Measurements from ENCODE around the gene NSUN4. TPM values are rescaled to one million over a fixed set of nuclear protein-coding genes. Genes with fewer than 3 reads are reported as not detected.
"Not testable (repeated sequence)": the region's sequence is repeated elsewhere in the genome, so short reads cannot be mapped to it uniquely, and the experiment has no call there.

The NSUN4 gene
- total RNA-seq, 1 donor from 2014 or later: 27.7 TPM

DNA sequence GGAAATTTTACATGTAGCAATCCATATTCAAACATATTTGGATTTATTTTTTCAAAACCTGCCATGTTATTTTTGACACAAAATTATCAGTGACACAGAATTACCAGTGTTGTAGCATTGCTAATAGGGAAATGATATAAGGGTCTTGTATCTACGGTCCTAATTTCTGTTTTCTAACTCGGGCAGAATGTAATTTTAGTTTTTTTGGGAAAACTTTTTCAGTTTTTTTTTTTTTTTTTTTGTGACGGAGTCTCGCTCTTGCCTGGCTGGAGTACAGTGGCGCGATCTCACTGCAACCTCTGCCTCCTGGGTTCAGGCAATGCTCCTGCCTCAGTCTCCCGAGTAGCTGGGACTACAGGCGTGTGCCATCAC, 34.5 kb upstream of the NSUN4 start:
- Histone ChIP-seq H3K27me3 (no peaks in the 10 kb centered on the region), H3K4me1 (peaks cover 26% of the 10 kb centered on the region), H3K9me3 (no peaks in the 10 kb centered on the region), H3K36me3 (peaks cover 23% of the 10 kb centered on the region), H3K4me3 (no peak overlapping the region), H3K27ac (no peak overlapping the region)
- TF ChIP-seq, protein P1, sequence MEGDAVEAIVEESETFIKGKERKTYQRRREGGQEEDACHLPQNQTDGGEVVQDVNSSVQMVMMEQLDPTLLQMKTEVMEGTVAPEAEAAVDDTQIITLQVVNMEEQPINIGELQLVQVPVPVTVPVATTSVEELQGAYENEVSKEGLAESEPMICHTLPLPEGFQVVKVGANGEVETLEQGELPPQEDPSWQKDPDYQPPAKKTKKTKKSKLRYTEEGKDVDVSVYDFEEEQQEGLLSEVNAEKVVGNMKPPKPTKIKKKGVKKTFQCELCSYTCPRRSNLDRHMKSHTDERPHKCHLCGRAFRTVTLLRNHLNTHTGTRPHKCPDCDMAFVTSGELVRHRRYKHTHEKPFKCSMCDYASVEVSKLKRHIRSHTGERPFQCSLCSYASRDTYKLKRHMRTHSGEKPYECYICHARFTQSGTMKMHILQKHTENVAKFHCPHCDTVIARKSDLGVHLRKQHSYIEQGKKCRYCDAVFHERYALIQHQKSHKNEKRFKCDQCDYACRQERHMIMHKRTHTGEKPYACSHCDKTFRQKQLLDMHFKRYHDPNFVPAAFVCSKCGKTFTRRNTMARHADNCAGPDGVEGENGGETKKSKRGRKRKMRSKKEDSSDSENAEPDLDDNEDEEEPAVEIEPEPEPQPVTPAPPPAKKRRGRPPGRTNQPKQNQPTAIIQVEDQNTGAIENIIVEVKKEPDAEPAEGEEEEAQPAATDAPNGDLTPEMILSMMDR (IDR thresholded peaks at IDR 0.05): no peak
- intact Hi-C loops (cut with DNase I): no loop called here
- ATAC-seq (no peak), DNase-seq (no peak)

DNA sequence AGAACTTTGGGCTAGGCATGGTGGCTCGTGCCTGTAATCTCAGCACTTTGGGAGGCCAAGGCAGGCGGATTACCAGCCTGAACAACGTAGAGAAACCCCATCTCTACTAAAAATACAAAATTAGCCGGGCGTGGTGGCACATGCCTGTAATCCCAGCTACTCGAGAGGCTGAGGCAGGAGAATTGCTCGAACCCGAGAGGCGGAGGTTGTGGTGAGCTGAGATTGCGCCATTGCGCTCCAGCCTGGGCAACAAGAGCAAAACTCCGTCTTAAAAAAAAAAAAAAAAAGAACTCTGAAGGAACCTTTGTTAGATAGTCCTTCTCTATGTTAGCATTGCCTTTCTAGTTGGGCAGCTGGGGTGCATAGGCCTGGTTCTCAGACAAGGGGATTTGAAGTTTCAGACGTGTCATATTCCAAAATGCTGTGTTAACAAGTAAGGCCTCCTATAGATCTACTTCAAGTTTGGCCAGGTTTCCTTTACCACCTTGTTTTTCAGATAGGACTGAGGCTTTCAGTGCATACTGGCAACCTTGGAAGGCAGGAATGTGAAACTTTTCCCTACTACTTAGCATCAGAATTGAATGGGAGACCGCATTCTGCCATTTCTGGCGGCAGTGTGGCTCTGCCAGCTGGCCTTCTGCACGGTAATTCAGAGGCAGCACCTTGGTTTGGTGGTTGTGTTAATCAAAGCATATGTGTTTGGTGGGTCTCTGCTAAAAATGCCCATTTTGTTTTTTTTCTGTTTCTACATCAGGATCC, 31.0 kb upstream of the NSUN4 start:
- H3K27ac ChIP-seq: no peak overlapping the region
- DNase-seq (no peak), ATAC-seq (no peak)
- H3K9me3 ChIP-seq: no peaks in the 10 kb centered on the region
- no peak overlapping the region for H3K4me3 ChIP-seq
- peaks cover 58% of the 10 kb centered on the region for H3K36me3 ChIP-seq
- TF ChIP-seq, protein P1 (IDR thresholded peaks at IDR 0.05): no peak
- peaks cover 17% of the 10 kb centered on the region for H3K4me1 ChIP-seq
- intact Hi-C loops (cut with DNase I): no loop called here
- no peaks in the 10 kb centered on the region for H3K27me3 ChIP-seq

DNA sequence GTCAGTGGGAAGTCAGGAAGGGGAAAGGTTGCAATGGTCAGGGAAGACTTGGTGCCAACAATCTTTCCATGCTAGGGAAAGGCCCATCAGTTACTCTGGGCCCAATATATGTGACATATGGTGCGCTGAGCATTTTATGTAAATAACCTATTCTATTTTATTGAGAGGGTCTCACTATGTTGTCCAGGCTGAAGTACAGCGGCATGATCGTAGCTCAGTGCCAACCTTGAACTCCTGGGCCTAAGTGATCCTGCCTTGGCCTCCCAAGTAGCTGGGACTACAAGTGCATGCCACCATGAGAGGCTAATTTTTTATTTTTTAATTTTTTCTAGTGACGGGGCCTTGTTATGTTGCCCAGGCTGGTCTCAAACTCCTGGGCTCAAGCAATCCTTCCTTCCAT, 30.3 kb upstream of the NSUN4 start:
- Histone ChIP-seq H3K9me3 (no peaks in the 10 kb centered on the region), H3K27me3 (no peaks in the 10 kb centered on the region), H3K4me1 (peaks cover 10% of the 10 kb centered on the region), H3K27ac (no peak overlapping the region), H3K36me3 (peaks cover 63% of the 10 kb centered on the region), H3K4me3 (no peak overlapping the region)
- no peak for DNase-seq
- ATAC-seq: no peak
- TF ChIP-seq, protein P1 (IDR thresholded peaks at IDR 0.05): no peak
- intact Hi-C loops (cut with DNase I): no loop called here

DNA sequence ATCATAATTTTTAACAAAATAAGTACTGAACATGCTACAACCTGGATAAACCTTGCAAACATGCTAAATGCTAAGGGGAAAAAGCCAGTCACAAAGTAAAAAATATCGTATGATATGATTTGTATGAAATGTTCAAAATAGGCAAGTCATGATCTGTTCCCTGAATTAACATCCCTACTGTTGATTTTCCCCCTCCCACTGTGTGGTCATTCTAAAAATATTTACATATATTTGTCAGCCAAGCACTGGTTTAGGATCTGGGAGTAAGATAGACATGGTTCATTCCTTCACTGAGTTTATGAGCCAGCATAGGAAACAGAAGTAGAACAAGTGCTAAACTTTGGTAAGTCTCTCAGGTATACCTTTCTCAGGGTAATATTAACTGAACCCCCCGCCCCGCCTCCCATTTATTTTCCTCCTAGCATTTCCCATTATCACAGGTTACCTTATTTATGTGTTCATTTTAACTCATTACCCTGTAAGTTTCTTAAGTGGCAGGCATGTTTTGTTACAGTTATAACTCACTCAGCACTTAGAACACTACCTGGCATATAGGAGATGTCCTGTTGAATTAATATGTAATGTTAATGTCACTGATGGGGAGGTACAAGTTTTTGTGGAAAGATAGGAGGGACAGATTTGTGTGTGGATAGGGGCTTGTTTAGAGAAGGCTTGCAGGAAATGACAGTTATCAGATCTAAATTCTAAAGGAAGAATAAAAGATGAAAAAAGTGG, 24.8 kb upstream of the NSUN4 start:
- no peaks in the 10 kb centered on the region for H3K27me3 ChIP-seq
- H3K4me3 ChIP-seq: no peak overlapping the region
- ATAC-seq (no peak), DNase-seq (no peak)
- TF ChIP-seq, protein P1 (IDR thresholded peaks at IDR 0.05): no peak
- peaks cover 68% of the 10 kb centered on the region for H3K36me3 ChIP-seq
- no peaks in the 10 kb centered on the region for H3K9me3 ChIP-seq
- intact Hi-C loops (cut with DNase I): no loop called here
- no peak overlapping the region for H3K27ac ChIP-seq
- H3K4me1 ChIP-seq: no peaks in the 10 kb centered on the region

DNA sequence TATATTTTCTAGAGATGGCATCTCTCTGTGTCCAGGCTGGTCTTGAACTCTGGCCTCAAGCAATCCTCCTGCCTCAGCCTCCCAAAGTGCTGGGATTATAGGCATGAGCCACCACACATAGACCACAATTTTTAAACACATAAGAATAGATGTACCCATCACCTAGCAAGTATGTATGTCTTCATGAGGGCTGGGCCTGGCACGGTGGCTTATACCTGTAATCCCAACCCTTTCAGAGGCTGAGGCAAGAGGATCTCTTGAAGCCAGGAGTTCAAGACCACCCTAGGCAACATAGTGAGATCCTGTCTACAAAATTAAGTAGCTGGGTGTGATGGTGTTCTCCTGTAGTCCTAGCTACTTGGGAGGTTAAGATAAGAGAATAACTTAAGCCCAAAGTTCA, 23.3 kb upstream of the NSUN4 start:
- TF ChIP-seq, protein P1 (IDR thresholded peaks at IDR 0.05): no peak
- Histone ChIP-seq H3K4me1 (no peaks in the 10 kb centered on the region), H3K27ac (no peak overlapping the region), H3K36me3 (peaks cover 53% of the 10 kb centered on the region), H3K4me3 (no peak overlapping the region), H3K9me3 (no peaks in the 10 kb centered on the region), H3K27me3 (no peaks in the 10 kb centered on the region)
- DNase-seq (no peak), ATAC-seq (no peak)
- intact Hi-C loops (cut with DNase I): no loop called here

DNA sequence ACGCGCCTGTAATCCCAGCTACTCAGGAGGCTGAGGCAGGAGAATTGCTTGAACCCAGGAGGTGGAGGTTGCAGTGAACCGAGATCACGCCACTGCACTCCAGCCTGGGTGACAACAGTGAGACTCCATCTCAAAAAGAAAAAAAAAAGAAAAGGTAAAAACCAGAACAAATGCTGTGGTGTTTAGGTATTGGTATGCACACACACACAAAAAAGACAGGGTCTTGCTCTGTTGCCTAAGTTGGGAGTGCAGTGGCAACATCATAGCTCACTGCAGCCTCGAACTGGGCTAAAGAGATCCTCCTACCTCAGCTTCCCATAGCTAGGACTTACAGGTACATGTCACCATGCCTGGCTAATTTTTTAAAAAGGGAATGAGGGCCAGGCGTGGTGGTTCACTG, 21.3 kb upstream of the NSUN4 start:
- DNase-seq; ATAC-seq; H3K4me3 ChIP-seq; H3K27me3 ChIP-seq; H3K4me1 ChIP-seq; H3K9me3 ChIP-seq; intact Hi-C loops (cut with DNase I); H3K27ac ChIP-seq: not testable (repeated sequence)
- peaks cover 33% of the 10 kb centered on the region for H3K36me3 ChIP-seq

DNA sequence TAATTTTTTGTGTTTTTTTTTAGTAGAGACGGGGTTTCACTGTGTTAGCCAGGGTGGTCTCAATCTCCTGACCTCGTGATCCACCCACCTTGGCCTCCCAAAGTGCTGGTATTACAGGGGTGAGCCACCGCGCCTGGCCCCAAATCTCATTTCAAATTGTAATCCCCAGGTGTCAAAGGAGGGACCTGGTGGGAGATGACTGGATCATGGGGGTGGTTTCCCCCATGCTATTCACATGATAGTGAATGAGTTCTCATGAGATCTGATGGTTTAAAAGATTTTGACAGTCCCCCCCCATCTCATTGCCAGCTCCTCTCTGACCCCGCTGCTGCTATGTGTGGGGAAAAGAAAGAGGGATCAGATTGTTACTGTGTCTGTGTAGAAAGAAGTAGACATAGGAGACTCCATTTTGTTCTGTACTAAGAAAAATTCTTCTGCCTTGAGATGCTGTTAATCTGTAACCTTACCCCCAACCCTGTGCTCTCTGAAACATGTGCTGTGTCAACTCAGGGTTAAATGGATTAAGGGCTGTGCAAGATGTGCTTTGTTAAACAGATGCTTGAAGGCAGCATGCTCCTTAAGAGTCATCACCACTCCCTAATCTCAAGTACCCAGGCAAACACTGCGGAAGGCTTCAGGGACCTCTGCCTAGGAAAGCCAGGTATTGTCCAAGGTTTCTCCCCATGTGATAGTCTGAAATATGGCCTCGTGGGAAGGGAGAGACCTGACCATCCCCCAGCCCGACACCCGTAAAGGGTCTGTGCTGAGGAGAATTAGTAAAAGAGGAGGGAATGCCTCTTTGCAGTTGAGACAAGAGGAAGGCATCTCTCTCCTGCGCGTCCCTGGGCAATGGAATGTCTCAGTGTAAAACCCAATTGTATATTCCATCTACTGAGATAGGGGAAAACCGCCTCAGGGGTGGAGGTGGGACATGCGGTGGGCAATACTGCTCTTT, 20.4 kb upstream of the NSUN4 start:
- H3K4me1 ChIP-seq; ATAC-seq; H3K4me3 ChIP-seq; intact Hi-C loops (cut with DNase I); H3K9me3 ChIP-seq; H3K27me3 ChIP-seq; H3K27ac ChIP-seq; DNase-seq: not testable (repeated sequence)
- H3K36me3 ChIP-seq: peaks cover 25% of the 10 kb centered on the region

DNA sequence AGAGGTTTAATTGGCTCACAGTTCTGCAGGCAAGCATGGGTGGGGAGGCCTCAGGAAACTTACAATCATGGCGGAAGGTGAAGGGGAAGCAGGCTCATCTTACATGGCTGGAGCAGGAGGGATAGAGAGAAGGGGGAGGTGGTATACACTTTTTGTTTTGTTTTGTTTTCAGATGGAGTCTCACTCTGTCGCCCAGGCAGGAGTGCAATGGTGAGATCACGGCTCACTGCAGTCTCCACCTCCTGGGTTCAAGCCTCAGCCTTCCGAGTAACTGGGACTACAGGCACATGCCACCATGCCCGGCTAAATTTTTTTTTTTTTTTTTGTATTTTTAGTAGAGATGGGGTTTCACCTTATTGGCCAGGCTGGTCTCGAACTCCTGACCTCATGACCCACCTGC, 18.4 kb upstream of the NSUN4 start:
- H3K4me3 ChIP-seq; H3K27me3 ChIP-seq; H3K36me3 ChIP-seq; intact Hi-C loops (cut with DNase I); DNase-seq; ATAC-seq; H3K27ac ChIP-seq; H3K4me1 ChIP-seq; H3K9me3 ChIP-seq: not testable (repeated sequence)
